Measurements from ENCODE around the gene ODR4. TPM values are rescaled to one million over a fixed set of nuclear protein-coding genes. Genes with fewer than 3 reads are reported as not detected.

Gene ODR4
- total RNA-seq, 1 donor from 2014 or later = 19.3 TPM

- no peak for DNase-seq (ENCODE audit: low spot score)
- H3K9me3 Mint-ChIP-seq (ENCODE audit: unreplicated experiment) = no peaks in the 10 kb centered on the region
- no peak overlapping the region for H3K27ac Mint-ChIP-seq (ENCODE audit: unreplicated experiment)
- H3K4me3 Mint-ChIP-seq (ENCODE audit: unreplicated experiment) = no peak overlapping the region
- no peaks in the 10 kb centered on the region for H3K4me1 Mint-ChIP-seq (ENCODE audit: unreplicated experiment)
- H3K27me3 Mint-ChIP-seq (ENCODE audit: unreplicated experiment) = no peaks in the 10 kb centered on the region
- TF ChIP-seq CTCF (IDR thresholded peaks at IDR 0.05; ENCODE audit: unreplicated experiment) = no peak
- H3K36me3 Mint-ChIP-seq (ENCODE audit: low read depth, unreplicated experiment) = peaks cover 4% of the 10 kb centered on the region
Measured at GRCh38 chr1:186421446-186421845, 45.8 kb downstream of the ODR4 start.

- H3K27me3 Mint-ChIP-seq (ENCODE audit: unreplicated experiment) = no peaks in the 10 kb centered on the region
- no peak overlapping the region for H3K4me3 Mint-ChIP-seq (ENCODE audit: unreplicated experiment)
- no peak for TF ChIP-seq CTCF (IDR thresholded peaks at IDR 0.05; ENCODE audit: unreplicated experiment)
- H3K4me1 Mint-ChIP-seq (ENCODE audit: unreplicated experiment) = no peaks in the 10 kb centered on the region
- no peak overlapping the region for H3K27ac Mint-ChIP-seq (ENCODE audit: unreplicated experiment)
- no peak for DNase-seq (ENCODE audit: low spot score)
- H3K9me3 Mint-ChIP-seq (ENCODE audit: unreplicated experiment) = no peaks in the 10 kb centered on the region
- H3K36me3 Mint-ChIP-seq (ENCODE audit: low read depth, unreplicated experiment) = no peaks in the 10 kb centered on the region
Measured at GRCh38 chr1:186424539-186424938, 48.9 kb downstream of the ODR4 start.

GRCh38 chr1:186426118-186426517 is 50.5 kb downstream of the ODR4 start:
- no peaks in the 10 kb centered on the region for H3K36me3 Mint-ChIP-seq (ENCODE audit: low read depth, unreplicated experiment)
- no peak for TF ChIP-seq CTCF (IDR thresholded peaks at IDR 0.05; ENCODE audit: unreplicated experiment)
- no peaks in the 10 kb centered on the region for H3K9me3 Mint-ChIP-seq (ENCODE audit: unreplicated experiment)

GRCh38 chr1:186429017-186429416 is 53.4 kb downstream of the ODR4 start:
- no peak for TF ChIP-seq CTCF (IDR thresholded peaks at IDR 0.05; ENCODE audit: unreplicated experiment)
- Mint-ChIP-seq H3K4me1 (ENCODE audit: unreplicated experiment) (no peaks in the 10 kb centered on the region), H3K36me3 (ENCODE audit: low read depth, unreplicated experiment) (no peaks in the 10 kb centered on the region), H3K4me3 (ENCODE audit: unreplicated experiment) (no peak overlapping the region), H3K9me3 (ENCODE audit: unreplicated experiment) (no peaks in the 10 kb centered on the region), H3K27ac (ENCODE audit: unreplicated experiment) (no peak overlapping the region), H3K27me3 (ENCODE audit: unreplicated experiment) (no peaks in the 10 kb centered on the region)
- DNase-seq (ENCODE audit: low spot score) = no peak

More at GRCh38 chr1:186426118-186426517, 50.5 kb downstream of the ODR4 start:
- no peaks in the 10 kb centered on the region for H3K4me1 Mint-ChIP-seq (ENCODE audit: unreplicated experiment)
- DNase-seq (ENCODE audit: low spot score) = no peak
- no peak overlapping the region for H3K4me3 Mint-ChIP-seq (ENCODE audit: unreplicated experiment)
- H3K27ac Mint-ChIP-seq (ENCODE audit: unreplicated experiment) = no peak overlapping the region
- no peaks in the 10 kb centered on the region for H3K27me3 Mint-ChIP-seq (ENCODE audit: unreplicated experiment)

DNA sequence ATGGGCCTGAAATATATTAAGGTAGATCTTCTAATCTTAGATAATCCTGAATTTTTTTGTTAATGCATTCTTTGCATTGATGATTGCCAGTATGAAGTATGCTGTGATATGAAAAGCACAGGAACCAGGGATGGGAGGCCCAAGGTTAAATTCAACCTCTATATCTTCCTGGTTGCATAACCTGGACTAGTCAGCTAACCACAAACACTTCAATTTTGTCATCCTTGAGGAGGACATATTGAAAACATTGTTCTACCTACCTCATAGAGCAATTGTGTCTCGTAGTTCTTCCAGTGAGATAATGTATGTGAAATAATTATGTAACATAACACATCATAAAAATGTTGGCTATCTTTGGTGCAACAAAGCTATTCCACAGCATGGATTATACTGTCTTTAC is 59.7 kb downstream of the ODR4 start:
- no peak for DNase-seq (ENCODE audit: low spot score)
- H3K27me3 Mint-ChIP-seq (ENCODE audit: unreplicated experiment) = no peaks in the 10 kb centered on the region
- no peak overlapping the region for H3K4me3 Mint-ChIP-seq (ENCODE audit: unreplicated experiment)
- no peak overlapping the region for H3K27ac Mint-ChIP-seq (ENCODE audit: unreplicated experiment)
- H3K9me3 Mint-ChIP-seq (ENCODE audit: unreplicated experiment) = no peaks in the 10 kb centered on the region
- H3K4me1 Mint-ChIP-seq (ENCODE audit: unreplicated experiment) = peaks cover under 1% of the 10 kb centered on the region
- H3K36me3 Mint-ChIP-seq (ENCODE audit: low read depth, unreplicated experiment) = no peaks in the 10 kb centered on the region
- TF ChIP-seq CTCF (IDR thresholded peaks at IDR 0.05; ENCODE audit: unreplicated experiment) = no peak
